Measurements from ENCODE around the gene TCN2.
"Not testable (repeated sequence)": the region's sequence is repeated elsewhere in the genome, so short reads cannot be mapped to it uniquely, and the experiment has no call there.

The TCN2 gene

DNA sequence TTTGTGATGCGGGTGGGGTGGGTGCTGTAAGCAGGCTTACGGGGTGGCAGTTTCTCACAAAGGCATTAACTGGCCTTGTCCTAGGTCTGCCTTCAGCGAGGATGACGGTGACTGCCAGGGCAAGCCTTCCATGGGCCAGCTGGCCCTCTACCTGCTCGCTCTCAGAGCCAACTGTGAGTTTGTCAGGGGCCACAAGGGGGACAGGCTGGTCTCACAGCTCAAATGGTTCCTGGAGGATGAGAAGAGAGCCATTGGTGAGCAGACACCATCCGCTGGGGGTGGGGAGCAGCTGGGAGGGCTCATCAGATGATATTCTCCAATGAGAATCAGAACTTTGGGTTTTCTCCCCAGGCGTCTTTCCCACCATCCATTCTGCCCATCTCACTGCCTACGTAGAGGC, 5.8 kb downstream of the TCN2 start:
- DNase-seq = no peak

DNA sequence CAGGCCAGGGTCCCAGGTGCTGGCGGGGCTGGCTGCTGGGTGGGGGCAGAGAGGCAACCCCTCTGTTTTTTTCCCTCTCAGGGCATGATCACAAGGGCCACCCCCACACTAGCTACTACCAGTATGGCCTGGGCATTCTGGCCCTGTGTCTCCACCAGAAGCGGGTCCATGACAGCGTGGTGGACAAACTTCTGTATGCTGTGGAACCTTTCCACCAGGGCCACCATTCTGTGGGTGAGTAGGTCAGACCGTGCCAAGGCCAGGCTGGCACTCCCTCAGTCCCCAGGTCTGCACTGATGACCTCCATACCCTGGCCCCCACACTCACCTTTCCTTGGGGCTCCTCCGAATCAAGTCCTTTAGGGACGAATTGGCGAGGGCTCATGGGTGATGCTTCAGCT, 7.3 kb downstream of the TCN2 start:
- no peak for DNase-seq

DNA sequence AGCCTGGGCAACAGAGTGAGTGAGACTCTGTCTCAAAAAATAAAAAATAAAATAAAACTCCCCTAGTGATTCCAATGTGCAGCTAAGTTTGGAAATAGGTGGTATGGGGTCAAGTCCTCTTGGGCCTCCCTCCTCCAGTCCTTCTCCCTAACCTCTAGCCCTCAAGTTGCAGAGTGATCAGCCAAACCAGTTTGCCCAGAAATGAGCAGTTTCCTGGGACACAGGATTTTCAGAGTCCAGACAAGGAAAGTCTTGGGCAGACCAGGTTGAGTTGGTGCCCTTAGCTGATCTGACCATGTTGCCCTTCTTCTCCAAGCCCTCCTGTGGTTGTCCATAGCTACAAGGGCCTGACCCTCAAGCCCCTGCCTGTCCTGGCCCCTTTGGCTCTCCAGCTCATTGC, 7.9 kb downstream of the TCN2 start:
- DNase-seq = no peak

GRCh38 chr22:30615543-30615954, 8.6 kb downstream of the TCN2 start:
- DNase-seq = no peak

DNA sequence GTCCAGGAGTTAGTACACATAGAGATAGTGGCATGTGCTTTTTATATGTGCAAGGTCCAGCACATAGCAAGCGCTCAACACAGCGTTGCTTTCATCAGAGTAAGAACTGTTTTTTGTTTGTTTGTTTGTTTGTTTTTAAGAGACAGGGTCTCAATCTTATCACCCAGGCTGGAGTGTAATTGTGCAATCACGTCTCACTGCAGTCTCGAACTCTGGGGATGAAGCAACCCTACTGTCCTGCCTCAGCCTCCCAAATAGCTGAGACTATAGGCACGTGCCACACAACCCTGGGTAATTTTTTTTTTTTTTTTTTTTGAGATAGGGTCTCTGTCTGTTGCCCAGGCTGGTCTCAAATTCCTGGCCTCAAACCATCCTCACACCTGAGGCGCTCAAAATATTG, 10.8 kb downstream of the TCN2 start:
- DNase-seq = no peak

GRCh38 chr22:30619909-30620308, 12.9 kb downstream of the TCN2 start:
- DNase-seq = not testable (repeated sequence)

GRCh38 chr22:30626413-30626812, 19.4 kb downstream of the TCN2 start:
- no peak for DNase-seq

GRCh38 chr22:30627471-30627870, 20.5 kb downstream of the TCN2 start:
- no peak for DNase-seq

DNA sequence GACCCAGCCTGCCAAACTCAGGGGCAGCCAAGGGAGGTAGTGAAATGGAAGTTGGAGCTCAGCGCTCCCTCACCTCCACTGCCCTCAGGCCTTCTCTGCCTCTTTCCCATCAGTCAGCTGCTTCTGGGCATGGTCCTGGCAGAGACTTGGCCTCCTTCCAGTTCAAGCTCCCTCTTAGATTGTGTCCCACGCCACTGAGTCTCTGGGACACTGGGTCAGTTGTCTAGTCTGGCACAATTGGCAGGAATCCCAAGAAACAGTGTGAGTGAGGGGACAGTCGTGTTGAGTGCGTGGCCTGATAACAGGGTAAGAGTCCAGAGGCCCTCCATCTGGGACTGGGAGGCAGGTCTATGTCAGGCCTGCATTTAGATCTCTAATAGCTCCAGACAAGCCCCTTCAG, 21.5 kb downstream of the TCN2 start:
- DNase-seq = no peak

DNA sequence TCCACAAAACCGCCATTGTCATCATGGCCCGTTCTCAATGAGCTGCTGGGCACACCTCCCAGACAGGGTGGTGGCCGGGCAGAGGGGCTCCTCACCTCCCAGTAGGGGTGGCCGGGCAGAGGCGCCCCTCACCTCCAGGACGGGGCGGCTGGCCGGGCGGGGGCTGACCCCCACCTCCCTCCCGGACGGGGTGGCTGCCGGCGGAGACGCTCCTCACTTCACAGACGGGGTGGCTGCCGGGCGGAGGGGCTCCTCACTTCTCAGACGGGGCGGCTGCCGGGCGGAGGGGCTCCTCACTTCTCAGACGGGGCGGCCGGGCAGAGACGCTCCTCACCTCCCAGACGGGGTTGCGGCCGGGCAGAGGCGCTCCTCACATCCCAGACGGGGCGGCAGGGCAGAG, 24.5 kb downstream of the TCN2 start:
- DNase-seq = not testable (repeated sequence)

DNA sequence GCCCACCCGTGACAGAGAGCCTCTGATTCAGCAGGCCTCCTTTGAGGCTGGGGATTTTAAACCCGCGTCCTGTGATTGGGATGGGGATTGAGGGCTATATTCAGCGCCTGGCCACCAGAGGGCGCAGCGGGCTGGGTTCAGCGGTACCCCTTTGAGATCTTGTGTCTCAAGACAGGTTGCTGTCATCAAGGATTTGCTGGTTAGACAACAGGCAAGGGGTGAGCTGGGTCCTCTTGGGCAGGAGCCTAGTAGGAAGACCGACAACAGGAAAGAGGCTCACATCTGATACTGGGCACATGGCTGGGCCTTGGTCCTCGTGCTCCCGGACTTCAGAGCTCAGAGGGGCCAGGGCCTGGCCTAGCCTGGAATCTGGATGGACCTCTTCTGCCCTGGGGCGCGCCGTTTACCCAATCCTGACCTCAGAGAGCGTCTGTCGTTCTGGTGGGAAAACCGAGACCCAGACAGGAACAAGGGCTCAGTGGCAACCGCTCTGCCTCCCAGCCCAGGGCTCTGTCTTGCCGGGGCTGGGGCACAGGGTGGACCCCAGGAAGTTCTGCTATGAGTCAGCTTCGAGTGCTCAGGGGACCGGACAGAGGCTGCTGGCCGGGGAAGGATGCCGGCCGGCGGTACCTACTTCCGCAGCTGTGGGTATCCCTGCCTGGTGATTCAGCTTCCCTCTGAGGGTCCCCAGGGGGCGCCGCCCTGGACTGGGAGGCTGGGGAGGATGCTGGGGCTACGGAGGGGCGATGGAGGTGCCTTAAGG, 27.7 kb downstream of the TCN2 start:
- DNase-seq = peak; percentile 17

DNA sequence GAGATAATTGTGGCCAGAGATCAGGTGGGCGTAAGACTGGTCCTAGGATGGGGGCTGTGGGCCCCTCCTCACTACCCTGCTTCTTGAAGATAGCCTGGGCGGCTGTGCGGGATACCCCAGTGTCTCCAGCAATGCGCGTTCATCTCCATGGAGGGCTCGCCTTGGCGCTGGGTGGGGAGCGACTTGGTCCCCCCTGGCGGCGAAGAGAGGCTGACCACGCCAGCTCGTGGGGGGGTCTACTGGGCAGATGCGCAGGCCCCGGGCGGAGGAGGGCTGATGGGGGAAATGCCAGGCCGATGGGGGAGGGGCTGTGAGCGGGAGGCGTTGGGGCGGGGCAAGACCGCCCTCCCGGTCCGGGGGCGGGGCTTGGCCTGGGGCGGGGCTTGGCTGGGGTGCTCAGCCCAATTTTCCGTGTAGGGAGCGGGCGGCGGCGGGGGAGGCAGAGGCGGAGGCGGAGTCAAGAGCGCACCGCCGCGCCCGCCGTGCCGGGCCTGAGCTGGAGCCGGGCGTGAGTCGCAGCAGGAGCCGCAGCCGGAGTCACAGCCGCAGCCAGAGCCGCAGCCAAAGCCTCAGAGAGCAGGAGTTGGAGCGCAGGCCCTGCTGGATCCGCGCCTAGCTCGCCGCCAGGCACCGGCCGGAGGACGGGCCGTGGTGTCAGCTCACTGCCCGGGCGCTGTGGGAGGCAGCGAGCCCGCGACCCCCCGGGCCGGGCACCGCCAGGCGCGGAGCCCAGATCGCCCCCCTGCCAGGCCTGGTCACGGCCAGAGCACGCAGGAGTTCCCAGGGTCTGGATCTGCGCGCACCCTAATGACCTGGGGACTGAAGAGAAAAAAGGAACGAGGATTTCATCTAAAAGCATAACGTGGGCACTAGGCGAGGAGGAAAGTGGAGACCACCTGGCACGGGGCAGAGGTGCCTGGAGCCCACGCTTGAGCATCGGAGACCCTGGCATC, 28.6 kb downstream of the TCN2 start, which contains the start of gene SLC35E4:
Gene SLC35E4 (plus strand): TSS at position 509 of the 953 bp plus-strand sequence. CDS start 670 bp downstream, outside the sequence.
- DNase-seq = peak; percentile 17

DNA sequence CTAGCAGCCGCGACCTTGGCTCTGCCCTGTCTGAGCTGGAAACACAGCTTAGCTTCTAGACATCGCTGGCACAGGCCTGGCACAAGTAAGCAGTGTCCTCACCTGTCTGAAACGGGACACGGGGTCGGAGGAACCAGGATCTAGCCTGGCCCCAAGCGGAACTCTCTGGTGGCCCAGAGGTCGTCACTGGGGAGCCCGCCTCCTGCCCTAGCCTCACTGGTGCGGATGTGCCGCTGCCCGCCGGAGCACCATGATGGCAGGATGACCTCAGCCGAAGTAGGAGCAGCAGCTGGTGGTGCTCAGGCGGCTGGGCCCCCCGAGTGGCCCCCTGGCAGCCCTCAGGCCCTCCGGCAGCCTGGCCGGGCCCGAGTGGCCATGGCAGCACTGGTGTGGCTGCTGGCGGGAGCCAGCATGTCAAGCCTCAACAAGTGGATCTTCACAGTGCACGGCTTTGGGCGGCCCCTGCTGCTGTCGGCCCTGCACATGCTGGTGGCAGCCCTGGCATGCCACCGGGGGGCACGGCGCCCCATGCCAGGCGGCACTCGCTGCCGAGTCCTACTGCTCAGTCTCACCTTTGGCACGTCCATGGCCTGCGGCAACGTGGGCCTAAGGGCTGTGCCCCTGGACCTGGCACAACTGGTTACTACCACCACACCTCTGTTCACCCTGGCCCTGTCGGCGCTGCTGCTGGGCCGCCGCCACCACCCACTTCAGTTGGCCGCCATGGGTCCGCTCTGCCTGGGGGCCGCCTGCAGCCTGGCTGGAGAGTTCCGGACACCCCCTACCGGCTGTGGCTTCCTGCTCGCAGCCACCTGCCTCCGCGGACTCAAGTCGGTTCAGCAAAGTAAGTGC, 29.5 kb downstream of the TCN2 start:
- DNase-seq = no peak

DNA sequence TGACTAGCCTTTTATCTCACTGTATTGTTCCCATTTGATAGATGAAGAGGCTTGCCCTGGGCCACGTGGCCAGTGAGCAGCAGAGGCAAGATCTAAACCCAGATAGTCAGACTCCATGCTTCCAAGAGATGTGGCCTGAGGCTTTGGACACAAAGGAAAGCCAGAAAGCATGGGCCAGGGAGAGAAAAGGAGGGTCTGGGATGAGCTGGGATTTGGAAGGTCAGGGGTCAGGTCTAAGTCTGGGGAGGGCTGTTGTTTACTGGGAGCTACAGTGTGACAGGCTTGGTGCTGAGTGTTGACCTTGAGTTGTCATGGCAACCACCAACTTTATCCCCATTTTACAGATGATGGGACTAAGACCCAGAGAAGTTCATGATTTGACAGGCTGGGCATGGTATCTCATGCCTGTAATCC, 30.7 kb downstream of the TCN2 start:
- no peak for DNase-seq

DNA sequence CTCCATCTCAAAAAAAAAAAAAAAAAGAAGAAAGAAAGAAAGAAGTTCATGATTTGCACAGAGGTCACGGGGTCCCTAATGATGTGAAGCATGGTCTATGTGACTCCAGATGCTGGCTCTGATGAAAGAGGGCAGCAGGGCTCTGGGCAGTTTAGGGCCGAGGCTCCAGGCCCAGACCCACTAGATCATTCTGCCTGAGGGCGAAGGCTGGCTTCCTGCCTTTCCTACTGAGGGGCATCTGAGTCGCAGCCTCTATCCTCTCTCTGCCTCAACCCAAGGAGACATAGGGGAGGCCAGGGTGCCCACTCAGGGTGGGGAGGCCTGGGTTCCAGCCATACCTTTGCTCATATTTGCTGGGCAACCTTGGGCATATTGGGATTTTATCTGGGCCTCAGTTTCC, 33.4 kb downstream of the TCN2 start:
- no peak for DNase-seq

- no peak for DNase-seq
Observed at GRCh38 chr22:30640839-30641430, 34.0 kb downstream of the TCN2 start.

- no peak for DNase-seq
Observed at GRCh38 chr22:30643055-30643875, 36.3 kb downstream of the TCN2 start.

- no peak for DNase-seq
Observed at GRCh38 chr22:30646518-30647160, 39.7 kb downstream of the TCN2 start.

GRCh38 chr22:30647536-30647935, 40.6 kb downstream of the TCN2 start:
- DNase-seq = no peak

DNA sequence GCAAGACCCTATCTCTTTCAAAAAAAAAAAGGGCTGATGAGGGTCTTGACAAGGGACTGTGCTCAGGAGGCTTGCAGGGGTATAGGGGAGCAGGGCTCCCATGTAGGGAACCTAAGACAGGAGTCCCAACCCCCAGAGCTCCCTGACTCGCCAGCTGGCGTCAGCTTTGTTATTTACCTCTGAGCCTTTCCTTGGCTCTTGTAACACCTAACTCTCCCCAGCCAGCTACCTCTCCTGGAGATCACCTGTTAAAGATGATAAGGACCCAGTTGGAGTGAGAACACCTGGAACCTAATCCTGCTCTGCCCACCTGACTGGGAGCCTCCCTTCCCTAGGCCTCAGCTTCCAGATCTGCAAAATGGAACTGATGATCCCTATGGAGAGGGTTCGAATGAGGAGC, 41.9 kb downstream of the TCN2 start:
- no peak for DNase-seq

GRCh38 chr22:30649430-30650007, 42.5 kb downstream of the TCN2 start:
- DNase-seq = no peak
